ENCODE data around the gene SOWAHB.

Gene SOWAHB

GRCh38 chr4:76897536-76898384, at the start of gene SOWAHB:
SOWAHB (minus strand) TSS chr4:76898144; CDS start chr4:76897849, 295 bp downstream.
- TF ChIP-seq CTCF (IDR thresholded peaks at IDR 0.05): no peak

- no peak for TF ChIP-seq CTCF (IDR thresholded peaks at IDR 0.05)
Measured at GRCh38 chr4:76947369-76947768, 49.4 kb upstream of the SOWAHB start.

- no peak for TF ChIP-seq CTCF (IDR thresholded peaks at IDR 0.05)
Measured at GRCh38 chr4:76943790-76944189, 45.8 kb upstream of the SOWAHB start.

GRCh38 chr4:76943129-76943620, 45.2 kb upstream of the SOWAHB start:
- TF ChIP-seq CTCF (IDR thresholded peaks at IDR 0.05): no peak

- TF ChIP-seq CTCF (IDR thresholded peaks at IDR 0.05): no peak
Measured at GRCh38 chr4:76939184-76939583, 41.2 kb upstream of the SOWAHB start.

- no peak for TF ChIP-seq CTCF (IDR thresholded peaks at IDR 0.05)
Measured at GRCh38 chr4:76931576-76932276, 33.8 kb upstream of the SOWAHB start.

- TF ChIP-seq CTCF (IDR thresholded peaks at IDR 0.05): no peak
Measured at GRCh38 chr4:76931087-76931486, 33.1 kb upstream of the SOWAHB start.
